ENCODE measurements around the gene LRRC27.
"Not testable (repeated sequence)": the region's sequence is repeated elsewhere in the genome, so short reads cannot be mapped to it uniquely, and the experiment has no call there.

Gene LRRC27

GRCh38 chr10:132376394-132376851 is 44.4 kb downstream of the LRRC27 start:
- no peak for DNase-seq

GRCh38 chr10:132377326-132377725 is 45.3 kb downstream of the LRRC27 start:
- DNase-seq, result no peak

DNA sequence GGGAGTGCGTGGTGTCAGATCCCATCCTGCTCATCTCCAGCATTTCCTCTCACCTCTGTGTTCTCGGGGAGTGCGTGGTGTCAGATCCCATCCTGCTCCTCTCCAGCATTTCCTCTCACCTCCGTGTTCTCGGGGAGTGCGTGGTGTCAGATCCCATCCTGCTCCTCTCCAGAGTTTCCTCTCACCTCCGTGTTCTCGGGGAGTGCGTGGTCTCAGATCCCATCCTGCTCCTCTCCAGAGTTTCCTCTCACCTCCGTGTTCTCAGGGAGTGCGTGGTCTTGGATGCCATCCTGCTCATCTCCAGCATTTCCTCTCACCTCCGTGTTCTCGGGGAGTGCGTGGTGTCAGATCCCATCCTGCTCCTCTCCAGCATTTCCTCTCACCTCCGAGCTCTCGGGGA is 47.0 kb downstream of the LRRC27 start:
- DNase-seq, result not testable (repeated sequence)

DNA sequence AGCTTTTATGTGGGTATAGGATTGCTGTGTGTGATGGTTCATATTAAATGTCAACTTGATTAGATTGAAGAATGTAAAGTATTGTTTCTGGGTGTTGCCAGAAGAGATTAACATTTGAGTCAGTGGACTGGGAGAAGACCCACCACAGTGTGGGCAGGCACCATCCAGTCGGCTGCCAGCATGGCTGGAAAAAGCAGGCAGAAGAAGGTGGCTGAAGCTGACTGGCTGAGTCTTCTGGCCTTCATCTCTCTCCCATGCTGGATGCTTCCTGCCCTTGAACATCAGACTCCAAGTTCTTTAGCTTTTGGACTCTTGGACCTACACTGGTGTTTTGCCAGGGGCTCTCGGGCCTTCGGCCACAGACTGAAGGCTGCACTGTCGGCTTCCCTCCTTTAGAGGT is 49.0 kb downstream of the LRRC27 start:
- not testable (repeated sequence) for DNase-seq

- DNase-seq, result no peak
Measured at GRCh38 chr10:132381741-132382140, 49.7 kb downstream of the LRRC27 start.

- DNase-seq, result no peak
Measured at GRCh38 chr10:132382231-132382922, 50.4 kb downstream of the LRRC27 start.

GRCh38 chr10:132383101-132383500 is 51.1 kb downstream of the LRRC27 start:
- DNase-seq, result peak in 1 of 3 experiments; percentile 45

GRCh38 chr10:132383751-132384196 is 51.8 kb downstream of the LRRC27 start:
- no peak for DNase-seq

DNA sequence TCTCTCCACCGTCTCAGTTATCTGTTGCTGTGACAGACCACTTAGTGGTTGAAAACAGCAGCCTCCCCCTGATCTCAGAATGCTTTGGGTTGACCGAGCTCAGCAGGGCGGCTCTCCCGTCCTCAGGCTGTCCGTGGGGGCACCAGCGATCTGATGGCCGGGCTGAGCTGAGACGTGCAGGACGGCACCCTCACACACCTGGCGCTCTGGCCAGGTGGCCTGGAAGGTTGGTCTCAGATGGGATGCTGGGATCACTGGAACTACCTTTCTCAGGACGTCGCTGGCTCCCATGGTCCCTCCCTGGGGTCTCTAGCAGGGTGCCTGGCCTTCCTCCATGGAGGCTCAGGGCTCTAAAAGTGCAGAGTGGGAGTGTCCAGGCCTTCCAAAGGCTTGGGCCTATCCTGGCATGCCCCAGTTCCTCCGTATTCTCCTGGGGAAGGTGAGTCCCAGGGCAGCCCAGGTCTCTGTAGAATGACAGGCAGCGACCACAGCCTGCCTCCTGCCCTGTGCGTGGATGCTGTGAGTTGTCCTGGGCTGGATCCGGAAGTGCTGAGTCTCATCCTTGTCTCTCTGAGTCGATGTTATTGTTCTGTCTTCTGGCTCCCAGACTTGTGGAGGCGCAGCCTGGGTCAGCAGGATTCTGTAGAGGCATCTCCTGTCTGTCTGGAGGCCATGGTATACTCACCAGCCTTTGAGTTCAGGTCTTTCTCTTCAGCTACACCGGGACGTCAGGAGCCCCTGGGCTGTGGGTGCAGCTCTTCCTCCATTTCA is 52.8 kb downstream of the LRRC27 start:
- DNase-seq, result no peak

- DNase-seq, result no peak
Measured at GRCh38 chr10:132385389-132385667, 53.3 kb downstream of the LRRC27 start.

DNA sequence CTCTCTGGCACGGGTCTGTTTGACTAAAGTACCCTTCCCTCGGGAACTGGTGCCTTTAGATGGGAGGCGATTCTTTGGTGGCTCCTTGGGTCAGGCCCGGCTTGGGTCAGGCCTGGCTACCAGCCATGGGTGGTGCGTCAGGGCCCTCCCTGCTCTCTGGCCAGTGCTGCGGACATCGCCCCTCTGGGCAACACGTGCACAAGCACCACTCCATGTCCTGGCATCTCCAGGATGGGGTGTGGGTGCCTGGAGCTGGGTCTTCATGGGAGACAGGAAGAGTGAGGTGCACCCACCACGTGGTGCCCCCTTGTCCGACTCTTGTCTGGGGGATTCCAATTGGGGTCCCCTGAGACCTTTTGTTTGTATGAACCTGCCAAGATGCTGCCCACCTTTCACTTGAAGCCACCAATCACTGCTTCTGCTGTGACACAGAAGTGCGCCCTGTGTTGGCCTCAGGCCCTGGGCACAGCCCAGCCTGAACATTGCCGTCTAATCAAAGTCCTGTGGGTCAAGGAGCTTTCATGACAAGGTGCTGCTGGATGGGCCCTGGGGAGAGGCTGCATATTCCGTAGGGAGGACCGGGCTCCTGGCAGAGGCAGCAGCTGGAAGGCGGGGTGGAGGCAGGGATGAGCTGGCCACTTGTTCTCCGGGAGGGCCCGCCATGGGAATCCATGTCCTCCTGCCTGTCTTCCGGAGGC is 53.9 kb downstream of the LRRC27 start:
- no peak for DNase-seq

DNA sequence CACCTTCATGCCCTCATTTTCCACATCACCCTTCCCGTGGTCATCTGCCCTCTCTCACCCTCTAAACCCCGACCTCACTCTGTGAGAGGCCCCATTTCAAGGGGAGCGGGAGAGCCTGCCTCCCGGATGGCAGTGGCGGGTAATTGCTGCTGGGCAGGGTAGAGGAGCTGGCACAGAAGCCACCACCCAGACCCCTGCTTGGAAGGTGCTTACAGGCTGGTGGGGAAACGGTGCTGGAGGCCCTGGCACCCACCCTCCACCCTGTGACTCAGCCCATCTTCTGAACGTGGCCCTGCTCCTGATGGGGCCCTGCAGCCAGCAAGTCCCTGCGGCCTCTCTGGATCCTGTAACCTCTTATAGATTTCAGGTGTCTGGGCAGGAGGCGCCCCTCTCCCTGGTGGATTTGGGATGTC is 54.4 kb downstream of the LRRC27 start:
- DNase-seq, result no peak

DNA sequence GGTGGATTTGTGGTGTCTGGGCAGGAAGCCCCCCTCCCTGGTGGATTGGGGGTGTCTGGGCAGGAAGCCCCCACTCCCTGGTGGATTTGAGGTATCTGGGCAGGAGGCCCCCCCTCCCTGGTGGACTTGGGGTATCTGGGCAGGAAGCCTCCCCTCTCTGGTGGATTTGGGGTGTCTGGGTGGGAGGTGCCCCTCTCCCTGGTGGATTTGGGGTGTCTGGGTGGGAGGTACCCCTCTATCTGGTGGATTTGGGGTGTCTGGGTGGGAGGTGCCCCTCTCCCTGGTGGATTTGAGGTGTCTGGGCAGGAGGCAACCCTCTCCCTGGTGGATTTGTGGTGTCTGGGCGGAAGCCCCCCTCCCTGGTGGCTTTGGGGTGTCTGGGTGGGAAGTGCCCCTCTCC is 54.9 kb downstream of the LRRC27 start:
- not testable (repeated sequence) for DNase-seq

DNA sequence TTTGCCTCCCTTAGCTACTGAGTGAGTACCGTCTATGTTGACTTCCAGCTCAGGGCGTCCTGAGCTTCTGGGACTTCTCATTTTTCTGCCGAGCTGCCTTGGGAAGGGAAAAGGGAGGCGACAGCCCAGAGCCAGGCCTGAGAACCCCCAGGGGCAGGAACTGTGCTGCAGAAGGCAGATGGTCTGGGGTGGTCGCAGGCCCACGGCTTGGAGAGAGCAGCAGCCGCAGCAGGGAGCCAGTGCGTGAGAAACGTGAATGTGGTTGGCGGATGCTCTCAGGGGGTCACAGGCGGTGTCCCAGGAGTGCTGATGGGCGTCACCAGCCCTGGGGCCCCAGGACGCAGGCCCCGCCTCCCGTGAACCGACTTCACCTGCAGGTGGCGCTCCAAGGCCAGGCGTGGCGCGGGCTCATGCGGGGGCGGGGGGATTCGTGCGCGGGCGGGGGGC is 55.8 kb downstream of the LRRC27 start:
- peak; percentile 30 to 46 (median 35) for DNase-seq

DNA sequence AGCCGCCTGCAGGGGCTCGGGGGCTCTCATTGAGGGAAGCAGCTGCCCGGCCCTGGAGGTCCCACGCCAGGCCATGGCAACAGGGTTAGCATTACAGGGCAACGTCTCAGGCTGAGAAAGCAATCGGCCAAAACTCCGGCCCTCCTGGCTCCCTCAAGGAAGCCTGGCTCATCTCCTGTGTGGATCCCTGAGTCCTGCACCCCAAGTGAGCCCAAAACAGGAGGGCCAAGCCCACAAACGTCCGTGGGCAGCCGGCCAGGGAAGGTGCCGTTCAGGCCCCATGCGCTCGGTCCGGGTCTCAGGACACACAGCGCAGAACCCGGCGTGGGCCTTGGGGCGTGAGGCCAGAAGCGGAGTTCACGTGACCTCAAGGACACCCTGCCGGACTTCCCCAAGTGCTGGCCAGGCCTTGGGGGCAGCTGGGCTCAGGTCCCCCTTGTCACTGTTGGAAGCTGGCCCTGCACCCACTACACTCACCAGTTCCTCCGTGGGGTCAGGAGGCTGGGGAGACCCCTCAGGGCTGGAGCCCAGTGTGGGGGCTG is 57.0 kb downstream of the LRRC27 start:
- DNase-seq, result peak in 1 of 3 experiments; percentile 48

DNA sequence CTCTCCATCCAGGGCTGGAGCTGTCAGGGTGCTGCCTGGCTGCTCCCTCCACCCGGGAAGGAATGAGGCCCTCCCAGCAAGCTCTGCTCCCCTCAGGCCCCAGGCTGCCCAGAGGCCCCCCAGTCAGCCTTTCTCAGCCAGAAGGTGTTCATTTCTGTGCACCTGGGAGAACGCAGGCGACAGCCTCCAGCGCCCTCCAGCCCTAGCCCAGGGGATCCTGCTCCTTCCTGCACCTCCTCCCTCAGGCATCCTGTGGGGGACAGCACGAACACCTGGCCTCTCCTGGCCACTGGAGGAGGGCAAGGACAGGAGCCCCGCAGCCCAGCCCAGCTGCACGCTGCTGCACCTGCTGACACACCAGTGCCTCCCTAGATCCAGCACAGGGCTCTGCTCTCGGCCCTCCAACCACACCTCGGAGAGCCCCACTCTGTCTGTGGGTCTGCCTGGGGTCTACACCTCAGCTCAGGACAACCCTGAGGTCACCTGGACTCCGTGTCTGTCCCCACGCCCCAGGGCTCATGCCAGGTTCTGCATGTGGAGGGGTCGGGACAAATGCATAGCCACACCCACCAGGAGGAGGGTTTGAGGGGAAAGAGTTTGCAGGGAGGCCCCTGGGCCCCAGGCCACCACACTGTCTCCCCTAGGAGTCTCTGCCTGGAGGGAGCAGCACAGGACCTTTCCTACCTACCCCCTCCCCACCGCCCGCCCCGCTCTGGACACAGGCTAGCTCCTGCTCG is 57.6 kb downstream of the LRRC27 start:
- DNase-seq, result peak in 2 of 3 experiments; percentile 65 to 82

GRCh38 chr10:132390170-132390920 is 58.4 kb downstream of the LRRC27 start:
- DNase-seq, result no peak

DNA sequence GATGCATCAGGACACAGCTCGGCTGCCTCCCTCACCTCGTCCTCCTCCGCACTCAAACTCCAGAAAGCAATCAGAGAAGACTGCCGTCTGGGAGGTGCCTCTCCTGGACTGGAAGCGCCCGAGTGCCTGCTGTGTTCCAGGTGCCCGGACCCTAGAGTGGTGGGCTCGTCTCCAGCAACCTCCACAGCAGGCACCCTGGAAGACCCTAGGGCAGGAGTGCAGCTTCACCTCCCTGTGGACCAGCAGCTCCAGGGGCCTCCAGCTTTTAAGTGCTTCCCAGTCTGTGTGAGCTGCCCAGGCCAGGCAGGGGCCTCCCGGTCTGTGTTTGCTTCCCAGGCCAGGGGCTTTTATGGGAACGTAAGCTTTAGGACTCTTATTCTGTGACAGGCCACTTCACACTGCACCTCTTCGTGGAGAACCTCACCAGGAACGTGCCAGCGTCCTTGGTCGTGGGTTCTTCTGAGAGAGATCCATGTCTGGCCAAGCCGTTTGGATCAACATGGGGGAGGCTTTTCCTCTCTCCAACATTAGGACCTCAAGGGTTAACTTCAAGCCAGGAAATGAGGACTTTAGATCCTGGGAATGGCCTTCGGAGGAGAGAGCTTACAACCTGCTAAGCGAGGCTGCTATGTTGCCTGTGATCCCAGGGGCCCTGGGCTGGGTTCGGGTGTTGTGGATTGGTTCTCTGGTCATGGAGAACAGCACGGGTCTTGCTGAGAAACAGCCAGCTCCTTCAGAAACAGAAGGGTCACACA is 59.1 kb downstream of the LRRC27 start:
- no peak for DNase-seq

DNA sequence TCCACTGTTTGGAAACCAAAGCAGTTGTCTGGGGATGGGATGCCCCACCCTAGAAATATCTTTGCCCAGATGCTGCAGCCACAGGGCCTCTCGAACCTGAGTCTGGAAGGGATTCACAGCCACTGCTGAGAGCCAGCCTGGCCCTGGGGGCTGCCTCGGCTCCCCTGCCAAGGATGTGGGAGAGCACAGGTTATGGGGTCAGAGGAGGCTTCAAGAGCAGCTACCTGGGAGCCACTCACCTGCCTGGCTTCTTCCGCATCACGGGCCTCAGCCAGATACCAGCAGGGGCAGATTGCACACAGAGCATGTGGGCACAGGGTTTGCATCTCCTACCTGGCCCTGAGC is 59.7 kb downstream of the LRRC27 start:
- no peak for DNase-seq

DNA sequence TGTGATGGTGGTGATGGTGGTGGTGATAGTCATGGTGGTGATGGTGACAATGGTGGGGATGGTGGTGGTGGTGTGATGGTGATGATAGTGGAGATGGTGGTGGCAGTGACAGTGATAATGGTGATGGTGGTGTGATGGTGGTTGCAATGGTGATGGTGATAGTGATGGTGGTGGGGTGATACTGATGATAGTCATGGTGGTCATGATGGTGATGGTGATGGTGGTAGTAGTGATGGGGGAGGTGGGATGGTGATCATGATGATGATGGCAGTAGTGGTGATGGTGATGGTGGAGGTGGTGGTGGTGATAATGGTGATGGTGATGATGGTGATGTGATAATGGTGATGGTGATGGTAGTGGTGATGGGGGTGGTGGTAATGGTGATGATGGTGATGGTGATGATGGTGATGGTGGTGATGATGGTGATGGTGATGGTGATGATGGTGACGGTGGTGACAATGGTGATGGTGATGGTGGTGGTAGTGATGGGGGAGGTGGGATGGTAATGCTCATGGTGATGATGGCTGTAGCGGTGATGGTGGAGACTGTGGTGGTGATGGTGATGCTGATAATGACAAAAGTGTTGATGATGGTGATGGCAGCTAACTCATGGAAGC is 60.3 kb downstream of the LRRC27 start:
- DNase-seq, result no peak

Data from NCI-H1417 (cell line).